GM19397 (cell line): ENCODE measurements around the gene RFTN1.

Experiments
- ATAC-seq: cut with Tn5 transposase; IDR thresholded peaks from one replicate; pipeline ENCODE4 v1.9.1; 2021; ENCODE audit warnings: mild to moderate bottlenecking, moderate library complexity; ENCODE audit not compliant: unreplicated experiment

RFTN1 gene

DNA sequence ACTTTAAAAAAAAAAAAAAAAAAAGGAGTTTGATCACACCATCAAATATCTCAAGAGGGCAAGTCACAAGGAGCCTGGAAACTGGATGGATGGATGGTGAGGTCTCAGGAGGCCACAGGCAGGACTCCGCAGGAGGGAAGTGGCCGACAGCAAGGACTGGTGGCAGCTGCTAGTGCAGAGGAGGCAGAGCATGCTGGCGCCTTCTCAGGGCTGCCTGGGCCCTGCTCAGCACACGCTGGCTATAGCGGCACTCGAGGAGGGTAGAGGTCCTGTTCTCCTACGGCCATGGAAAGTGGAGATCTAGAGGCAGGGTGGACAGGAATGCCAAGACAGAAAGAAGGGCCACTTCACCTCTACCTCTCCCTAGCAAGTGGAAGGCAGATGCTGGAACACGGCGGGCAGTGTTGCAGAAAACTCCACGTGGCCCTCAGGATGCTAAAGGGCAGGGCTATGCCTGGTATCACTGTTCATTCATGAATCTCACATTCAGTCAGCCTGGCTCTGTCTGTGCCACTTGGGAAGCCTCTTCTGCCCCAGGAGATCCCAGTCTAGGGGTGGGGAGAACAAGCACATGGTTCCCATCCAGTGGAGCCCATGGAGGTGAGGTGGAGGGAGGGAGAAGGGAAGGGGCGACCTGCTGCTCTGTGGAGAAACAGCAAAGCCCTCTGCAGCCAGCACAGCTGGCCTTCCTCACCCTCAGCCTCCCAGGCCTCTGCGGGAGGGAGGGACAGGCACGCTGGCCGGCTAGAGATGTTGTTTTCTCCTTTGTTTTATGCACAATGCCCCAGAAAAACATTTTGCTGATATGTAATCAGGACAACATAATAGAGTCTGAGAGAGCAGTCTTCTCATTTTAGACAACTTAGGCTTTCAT, 177.5 kb downstream of the RFTN1 start:
- no peak for ATAC-seq

DNA sequence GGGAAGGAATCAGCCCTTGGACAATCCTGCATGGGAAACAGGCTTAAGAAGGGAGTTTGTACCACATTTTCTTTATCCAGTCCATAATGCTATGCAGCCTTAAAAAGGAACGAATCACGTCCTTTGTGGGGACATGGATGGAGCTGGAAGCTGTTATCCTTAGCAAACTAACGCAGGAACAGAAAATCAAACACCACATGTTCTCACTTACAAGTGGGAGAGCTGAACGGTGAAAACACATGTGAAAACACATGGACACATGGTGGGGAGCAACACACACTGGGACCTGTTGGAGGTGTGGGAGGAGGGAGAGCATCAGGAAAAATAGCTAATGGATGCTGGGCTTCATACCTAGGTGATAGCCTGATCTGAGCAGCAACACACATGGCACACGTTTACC, 178.2 kb downstream of the RFTN1 start:
- ATAC-seq: no peak

DNA sequence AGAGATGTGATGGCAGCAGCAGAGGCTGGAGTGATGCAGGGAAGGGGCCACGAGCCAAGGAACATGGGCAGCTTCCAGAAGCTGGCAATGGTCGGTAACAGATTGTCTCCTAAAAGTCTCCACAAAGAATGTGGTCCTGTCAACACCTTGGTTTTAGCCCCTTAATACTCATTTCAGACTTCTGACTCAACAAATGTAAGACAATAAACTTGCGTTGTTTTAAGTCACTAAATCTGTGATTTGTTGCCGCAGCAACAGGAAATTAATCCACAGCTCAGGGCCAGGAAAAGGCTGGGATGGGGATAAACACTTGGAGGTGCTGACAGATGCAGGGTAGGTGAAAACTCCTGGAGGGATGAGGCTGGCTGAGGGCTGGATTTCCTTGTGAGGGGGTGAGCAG, 178.6 kb downstream of the RFTN1 start:
- ATAC-seq: no peak

DNA sequence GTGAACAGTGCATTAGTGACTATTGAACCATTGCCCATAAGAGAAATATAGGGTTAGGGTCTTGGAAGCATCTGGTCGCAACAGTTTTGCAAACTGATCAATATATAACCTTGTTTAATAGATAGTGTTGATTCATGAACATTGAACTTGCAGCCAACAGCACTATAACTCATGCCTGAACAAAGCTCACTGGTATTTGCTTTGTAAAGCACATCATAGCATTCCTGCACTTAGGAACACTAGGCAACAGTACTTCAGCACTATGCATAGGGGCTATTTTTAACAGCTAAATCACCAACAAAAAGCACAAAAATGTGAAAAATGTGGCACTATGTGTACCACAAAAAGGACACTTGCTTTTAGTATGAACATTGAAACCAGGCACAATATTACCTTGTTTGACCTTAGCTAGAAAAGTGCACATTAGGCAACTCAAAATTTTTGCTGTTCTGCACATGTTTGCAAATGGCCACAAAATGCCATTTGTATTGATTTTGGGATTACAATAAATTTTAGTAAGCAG, 180.5 kb downstream of the RFTN1 start:
- no peak for ATAC-seq

DNA sequence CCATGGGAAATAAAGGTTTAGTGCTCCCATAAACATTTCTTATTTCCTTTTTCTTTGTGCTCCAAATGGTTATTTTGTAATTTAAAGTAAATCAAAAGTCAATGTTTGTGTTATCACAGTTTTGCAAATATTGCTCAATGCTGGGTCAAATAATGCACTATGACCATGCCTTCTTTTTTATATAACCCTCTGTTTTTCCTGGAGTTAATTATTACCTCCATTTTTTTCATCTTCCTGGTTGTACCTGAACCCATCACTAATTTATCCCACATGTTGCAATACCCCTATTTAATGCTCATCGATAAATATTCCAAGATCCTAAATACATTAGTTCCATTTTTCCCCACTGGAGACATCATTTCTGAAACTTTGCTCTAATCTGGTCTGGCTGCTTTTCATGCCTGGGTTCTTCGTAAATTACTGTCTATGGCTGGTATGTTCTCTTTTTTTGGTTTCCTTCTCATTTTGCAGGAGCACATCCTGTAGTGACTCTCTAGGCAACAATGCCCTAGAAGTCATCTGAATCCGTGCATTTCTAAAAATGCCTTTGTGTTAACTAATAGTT, 182.1 kb downstream of the RFTN1 start:
- ATAC-seq: no peak

DNA sequence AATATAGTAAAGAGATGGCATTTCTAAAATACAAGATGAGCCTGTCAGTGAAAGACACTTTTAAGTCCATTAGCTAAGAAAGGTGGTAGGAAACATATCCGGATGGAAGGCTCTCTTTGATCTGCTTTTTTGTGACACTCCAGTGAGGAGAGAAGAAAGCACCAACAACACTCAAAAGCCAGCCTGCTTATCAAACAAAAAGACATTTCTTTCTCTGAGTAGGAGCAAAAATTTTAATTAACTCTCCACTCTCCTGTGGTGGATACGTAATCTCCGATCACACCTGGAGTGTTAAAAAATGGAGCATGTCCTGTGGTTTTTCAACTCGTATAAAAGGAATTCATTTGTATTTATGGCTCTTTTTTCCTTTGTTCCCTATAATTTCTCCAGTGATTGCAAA, 183.1 kb downstream of the RFTN1 start:
- ATAC-seq: no peak

DNA sequence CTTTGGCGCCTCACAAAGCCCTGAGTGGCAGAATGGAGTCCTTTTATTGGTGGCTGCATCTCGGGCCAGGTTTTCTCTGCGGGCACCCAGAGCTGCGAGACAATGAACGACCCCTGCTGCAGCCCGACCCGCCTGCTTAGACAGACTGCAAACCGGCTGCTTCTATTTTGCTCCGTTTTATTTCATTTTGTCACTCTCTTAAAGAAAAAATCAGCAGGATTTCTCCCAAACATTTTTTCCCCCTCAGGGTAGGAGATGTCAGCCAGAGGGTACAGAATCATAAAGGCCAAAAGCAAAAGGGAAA, 183.7 kb downstream of the RFTN1 start:
- ATAC-seq: no peak

DNA sequence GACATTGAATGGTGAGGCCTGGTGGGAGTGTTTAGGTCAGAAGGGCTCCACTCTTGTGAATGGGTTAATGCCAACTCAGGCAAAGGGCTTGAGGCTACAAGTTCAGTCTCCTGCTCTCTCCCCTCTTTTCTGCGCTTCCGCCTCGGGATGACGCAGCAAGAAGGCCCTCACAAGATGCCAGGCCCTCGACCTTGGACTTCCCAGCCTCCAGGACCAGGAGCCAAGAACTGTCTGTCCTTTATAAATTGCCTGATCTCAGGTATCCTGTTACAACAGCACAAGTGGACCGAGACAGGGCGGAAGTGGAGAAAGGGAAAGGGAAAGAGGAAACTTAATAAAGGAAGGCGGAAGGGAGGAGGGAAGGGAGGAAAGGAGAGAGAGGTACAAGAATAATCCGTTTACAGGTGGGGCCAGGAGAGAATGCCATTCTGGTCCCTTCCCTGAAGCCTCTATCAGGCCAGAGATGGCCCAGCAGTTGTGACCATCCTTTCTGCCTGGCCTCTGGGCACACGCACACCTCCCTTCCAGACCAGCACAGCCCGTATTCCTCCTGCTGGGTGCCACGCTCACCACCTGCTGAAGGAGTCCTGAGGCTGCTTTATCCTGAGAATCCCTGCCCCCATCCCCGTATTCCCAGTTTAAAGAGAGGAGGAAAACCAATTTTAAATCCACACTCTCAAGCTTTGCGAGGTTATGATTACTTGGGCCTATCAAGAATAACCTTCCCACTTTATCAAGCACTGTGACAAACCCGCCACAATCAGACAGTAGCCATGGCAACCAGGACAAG, 184.3 kb downstream of the RFTN1 start:
- no peak for ATAC-seq

DNA sequence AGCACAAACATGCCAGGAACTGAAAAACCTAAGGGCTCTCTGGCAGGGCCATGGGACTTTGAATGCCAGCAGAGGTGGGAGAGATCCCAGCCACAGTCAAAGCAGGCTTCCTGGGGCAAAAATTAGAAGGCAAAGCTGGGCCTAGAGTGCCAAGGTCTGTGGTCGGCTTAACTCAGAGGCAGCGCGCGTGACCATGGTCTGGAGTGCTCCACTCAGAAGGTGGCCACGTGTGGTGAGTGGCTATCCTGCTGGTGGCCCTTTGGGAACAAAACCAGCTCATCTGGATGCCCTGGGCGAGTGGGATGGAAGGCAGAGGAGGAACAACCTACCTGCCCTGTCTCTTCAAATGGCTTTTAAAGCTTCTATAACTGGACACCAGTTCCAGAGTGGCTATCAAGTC, 185.4 kb downstream of the RFTN1 start:
- no peak for ATAC-seq

DNA sequence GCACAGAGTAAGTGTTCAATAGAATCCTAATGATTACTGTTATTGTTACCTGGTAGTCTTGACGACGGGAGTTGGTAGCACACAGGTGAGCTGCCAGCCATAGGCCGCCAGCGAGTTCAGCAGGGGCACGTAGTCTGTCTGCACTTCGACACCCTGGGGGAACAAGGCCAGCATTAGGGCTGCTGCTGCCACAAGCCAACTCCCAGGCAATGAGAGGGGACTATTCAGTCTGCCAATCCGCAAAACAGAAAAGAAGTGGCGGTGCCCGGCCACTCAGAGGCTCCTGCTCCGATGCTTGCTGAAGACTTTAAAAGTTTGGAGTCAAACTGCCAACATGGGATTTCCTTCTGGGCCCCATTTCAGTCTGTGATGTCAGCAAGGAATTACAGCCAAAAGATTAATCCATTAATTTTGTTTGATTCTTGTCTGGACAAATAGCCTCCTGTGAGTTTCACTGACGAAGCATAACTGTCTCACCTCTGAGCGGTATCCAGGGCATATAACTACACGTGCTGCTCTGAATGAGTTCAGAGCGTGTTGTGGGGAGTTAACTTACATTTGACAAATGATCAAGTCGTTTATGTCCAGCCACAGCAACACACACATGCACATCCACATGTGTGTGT, 186.7 kb downstream of the RFTN1 start:
- ATAC-seq: no peak

DNA sequence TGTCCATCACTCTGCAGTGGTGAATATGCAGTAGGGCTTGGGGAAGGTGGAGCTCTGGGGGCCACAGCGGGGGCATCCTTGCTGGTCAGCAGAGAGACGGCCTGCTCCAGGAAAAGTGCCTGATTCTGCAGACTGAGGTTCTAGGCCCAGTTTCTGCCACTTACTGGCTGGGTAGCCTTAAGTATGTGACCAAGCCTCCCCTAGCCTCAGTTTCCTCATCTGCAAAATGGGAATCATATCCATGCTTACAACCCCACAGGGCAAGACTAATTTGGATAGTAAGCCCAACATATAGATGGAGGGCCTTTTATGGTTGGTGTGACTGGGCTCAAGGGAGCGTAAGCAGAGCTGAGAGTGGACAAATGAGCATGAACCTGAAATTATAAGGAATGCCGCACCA, 187.6 kb downstream of the RFTN1 start:
- no peak for ATAC-seq

DNA sequence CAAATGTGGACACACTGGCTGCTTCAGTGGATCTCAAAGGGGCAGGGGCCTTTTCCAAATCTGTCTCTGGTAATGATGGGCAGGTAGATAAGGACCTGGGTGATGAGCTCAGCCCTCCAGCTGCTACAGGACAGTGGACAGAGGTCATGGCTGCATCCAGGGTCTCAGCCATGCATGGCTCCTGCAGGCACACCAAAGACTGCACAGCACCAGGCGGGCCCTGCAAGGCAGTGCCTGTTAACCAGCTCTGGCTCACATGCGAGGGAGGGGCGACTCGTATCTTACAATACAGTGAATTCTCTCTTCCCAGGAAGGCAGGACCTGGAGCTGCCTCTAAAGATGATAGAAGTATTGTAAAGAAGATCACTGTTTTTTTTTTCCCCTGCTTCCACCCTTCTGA, 189.8 kb downstream of the RFTN1 start:
- no peak for ATAC-seq

DNA sequence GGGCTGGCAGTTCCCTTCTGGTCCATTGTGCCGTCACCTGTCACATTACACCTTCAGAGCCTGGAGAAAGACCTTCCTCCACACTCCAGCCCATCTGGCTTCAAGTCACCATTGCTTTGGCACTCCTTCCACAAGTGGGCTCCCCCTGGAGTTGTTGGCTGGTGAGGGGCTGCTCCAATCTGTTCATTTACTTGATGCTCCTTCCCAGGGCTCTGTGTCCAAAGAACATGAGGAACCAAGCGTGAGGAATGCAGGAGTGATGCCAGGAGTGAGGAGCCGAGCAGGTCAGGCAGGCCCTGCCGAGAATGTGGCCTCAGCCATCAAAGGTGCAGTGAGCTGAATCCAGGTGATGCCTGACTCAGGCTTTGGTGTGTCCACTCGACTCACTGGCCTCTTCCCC, 191.3 kb downstream of the RFTN1 start:
- no peak for ATAC-seq

DNA sequence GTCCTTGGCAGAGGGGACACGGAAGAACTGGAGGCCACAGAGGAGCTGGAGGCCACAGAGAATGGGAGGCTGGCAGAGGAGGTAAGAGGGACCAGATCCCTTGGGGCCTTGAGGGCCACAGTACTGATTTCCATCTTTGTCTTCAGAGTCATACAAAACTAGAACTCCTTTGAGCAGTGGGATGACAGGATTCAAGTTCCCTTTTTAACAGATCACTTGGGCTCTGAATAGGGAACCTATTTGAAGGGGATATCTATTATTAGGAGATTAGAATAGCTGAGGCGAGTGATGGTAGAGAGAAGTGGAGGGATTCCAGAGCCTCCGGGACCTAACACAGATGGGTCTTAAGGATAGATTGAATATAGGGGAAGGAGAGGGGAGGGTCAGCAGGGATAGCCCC, 192.8 kb downstream of the RFTN1 start:
- ATAC-seq: no peak

DNA sequence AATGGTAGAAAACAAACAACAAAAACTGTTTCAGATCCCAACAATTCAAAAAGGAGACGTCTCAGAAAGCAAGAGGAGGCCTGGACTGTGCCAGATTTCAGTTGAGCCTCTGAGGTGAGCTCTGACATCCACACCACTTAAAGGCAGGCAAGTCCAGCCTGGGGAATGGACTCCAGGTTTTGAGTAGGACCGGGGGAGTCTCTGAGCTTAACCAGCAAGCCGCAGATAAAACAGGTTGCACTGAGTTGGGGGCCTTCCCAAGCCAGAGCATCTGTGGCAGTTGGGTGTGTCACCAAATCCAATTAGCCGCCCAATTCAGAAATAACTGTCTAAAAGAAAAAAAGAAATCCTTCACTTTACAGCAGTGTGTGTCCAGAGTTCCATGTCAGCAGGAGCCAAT, 193.8 kb downstream of the RFTN1 start:
- ATAC-seq: no peak

DNA sequence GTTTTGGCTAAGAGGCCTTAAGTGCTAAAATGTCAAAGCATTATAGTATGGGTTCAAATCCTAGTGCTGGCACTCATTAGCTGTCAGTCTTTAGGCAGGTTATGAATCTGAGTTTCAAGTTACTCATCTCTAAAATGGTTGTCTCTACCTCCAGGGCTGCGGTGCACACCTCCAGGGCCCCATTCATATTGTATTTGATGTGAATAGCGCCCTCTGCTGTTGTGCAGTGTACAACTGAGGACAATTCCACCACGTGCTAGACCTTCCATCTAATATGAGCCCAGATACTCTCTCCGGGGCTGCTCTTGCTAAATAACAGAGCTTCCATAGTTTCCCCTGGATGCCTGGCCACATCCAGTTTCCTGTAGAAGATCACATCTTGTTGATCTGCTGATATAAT, 194.2 kb downstream of the RFTN1 start:
- ATAC-seq: no peak

DNA sequence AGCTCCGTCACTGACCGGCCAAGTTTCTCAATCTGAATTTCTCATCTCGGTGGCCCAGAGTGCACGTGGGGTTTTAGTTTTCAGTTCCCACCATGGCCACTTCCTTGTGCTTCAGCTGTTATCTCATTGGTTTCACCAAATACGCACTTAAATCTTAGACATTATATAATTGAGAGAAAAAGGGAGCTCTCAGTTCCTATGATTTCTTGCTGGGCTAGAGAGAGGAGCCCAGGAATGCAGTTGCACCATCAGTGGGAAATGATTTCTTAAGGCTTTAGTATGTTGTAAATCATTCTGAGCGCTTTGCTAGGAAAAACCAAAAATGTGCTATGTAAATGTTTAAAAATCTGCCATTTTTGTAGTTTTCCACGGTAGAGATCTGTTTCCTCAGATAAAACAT, 195.3 kb downstream of the RFTN1 start:
- no peak for ATAC-seq

DNA sequence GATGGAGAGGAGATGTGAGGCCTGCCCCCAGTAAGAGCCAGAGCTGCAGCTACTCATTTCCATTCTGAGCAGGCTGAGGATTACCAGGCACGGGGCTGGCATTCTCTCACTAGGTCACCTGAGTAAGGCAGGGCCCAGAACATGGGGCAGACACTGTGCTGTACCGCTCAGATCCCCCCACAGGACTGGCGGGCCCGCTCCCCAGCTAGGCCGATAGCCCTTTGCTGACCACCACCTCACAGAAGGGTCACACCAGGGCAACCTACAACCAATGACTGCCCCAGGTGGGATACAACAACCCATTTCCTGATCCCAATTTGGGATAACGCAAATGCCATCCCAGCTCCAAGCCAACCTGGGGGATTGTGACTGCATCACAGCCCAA, 195.9 kb downstream of the RFTN1 start:
- ATAC-seq: no peak

DNA sequence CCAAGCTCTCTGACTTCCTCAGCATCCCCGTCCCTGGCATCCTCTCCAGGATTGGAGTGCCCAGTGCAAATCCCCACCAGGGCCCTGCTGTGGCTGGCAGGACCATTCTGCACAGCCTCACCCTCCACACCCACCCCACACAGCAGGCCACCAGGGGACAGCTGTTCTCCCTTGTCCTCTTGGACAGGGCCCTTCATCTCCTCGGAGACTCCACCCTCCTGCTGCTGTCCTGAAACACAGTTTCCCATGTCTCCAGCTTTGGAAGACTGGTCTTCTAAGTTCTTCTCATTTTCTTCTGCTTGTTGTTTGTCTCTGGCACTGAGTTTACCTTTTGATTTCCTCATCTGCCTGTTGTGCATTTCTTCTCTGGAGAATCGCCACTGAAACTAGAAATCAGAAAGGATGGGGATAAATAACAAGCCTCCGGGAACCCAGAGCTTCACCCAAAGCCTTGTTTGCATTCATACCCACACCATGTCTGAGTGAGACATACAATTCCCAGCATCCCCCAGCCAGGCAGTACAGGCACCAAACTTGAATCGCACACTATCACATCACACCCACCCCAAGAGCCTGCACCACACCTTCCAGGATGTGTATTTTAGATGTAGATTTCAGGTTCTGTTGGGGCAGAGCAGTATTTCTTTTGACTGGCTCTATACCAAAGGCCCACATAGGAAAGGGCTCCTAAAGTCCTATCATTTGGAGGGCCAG, 196.5 kb downstream of the RFTN1 start:
- ATAC-seq: no peak

DNA sequence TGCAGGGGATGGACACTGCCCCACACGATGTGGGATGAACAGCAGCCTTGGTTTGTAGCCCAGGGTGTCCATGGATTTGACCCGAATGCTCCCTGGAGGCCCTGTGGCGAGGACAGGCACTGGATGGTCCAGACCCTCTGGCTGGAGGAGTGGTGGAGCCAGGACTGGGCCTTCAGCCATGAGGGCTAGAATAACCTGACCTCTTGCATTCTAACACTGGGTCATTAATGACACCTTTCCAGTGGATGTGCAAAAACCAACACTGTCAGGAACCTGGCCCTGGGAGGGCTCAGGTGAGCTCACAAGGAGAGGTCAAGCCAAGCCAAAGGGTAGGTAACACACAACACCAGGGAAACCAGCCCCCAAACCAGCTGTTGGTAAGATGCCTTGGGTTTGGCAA, 197.1 kb downstream of the RFTN1 start:
- no peak for ATAC-seq

DNA sequence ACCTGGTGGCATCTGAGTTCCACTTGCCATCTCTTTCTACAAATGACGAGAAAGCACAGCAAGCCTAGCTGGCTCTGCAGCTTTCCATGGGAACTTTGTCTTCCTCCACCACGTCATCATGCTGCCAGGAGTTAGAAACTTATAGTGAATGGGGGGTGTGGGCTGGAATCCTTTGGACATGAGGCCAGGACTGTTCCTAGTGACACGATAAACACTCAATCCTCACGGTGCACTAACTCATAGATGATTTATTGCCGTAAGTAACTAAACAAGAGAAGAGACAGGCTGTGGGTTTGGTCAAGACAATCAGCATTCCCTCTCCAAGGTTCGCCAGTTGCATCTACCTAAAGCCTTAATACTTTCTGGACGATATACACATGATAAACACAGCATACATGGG, 197.9 kb downstream of the RFTN1 start:
- ATAC-seq: no peak
